GM23338 (cell line): ENCODE results near the gene PWP2.
"Not testable (repeated sequence)": the region's sequence is repeated elsewhere in the genome, so short reads cannot be mapped to it uniquely, and the experiment has no call there.

Experiments used
- CREB1 ChIP-seq: fragments of 250-450 bp; sonication (Bioruptor Pico); IDR thresholded peaks from 2 replicates; pipeline ENCODE4 v1.5.0; 2020; ENCODE audit warnings: low read depth, mild to moderate bottlenecking, moderate library complexity
- POLR2AphosphoS5 ChIP-seq: IDR thresholded peaks from 2 replicates; pipeline ENCODE4 v1.6.1; 2016; ENCODE audit warnings: antibody characterized with exemption, low read depth
- TF ChIP-seq, protein P1 (sequence below), 2 experiments: fragments of 200-600 bp in 1 of 2; sonication (generic) in 1 of 2; conservative IDR thresholded peaks; 2 replicates each; pipeline versions ENCODE4 v1.5.1 to v1.6.1; 2016 to 2017; ENCODE audit warnings: antibody characterized with exemption in 2 of 2, low read depth in 2 of 2, mild to moderate bottlenecking in 2 of 2, moderate library complexity in 1 of 2

DNA sequence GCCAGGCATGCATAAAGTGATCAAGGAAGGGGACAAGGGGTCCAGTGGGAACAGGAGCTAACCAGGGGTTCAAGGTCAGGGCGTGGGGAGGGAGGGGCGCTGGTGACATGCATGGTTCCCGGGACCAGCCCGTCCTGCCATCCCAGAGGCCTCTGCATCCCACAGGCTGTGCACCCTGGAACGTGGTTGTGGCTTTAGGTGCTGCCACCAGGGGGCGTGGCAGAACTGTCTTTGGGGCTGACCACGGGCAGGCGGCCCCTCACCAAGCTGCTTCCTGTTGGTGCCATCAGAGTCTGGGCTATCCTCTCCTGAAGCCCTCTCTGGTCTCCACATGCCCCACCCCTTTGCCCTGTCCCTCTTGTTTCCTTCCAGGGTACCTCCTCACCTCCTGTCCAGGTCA lies 39.9 kb downstream of the PWP2 start:
- TF ChIP-seq, protein P1, sequence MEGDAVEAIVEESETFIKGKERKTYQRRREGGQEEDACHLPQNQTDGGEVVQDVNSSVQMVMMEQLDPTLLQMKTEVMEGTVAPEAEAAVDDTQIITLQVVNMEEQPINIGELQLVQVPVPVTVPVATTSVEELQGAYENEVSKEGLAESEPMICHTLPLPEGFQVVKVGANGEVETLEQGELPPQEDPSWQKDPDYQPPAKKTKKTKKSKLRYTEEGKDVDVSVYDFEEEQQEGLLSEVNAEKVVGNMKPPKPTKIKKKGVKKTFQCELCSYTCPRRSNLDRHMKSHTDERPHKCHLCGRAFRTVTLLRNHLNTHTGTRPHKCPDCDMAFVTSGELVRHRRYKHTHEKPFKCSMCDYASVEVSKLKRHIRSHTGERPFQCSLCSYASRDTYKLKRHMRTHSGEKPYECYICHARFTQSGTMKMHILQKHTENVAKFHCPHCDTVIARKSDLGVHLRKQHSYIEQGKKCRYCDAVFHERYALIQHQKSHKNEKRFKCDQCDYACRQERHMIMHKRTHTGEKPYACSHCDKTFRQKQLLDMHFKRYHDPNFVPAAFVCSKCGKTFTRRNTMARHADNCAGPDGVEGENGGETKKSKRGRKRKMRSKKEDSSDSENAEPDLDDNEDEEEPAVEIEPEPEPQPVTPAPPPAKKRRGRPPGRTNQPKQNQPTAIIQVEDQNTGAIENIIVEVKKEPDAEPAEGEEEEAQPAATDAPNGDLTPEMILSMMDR (conservative IDR thresholded peaks at IDR 0.05; ENCODE audit: low read depth in 2 of 2) = not testable (repeated sequence)
- TF ChIP-seq CREB1 (CRISPR knock-in tag); POLR2AphosphoS5: not testable (repeated sequence)
